AG04449 (cell line): ENCODE results near the gene PDE4D.

Source experiments
- CTCF ChIA-PET: fragments of 350-600 bp; formaldehyde crosslinking; extraction: SDS; loops from one replicate; lab custom pipeline; 2021; ENCODE audit warnings: antibody characterized with exemption; lab: Yijun Ruan, JAX
- POLR2A ChIA-PET: fragments of 400-600, 350-600 bp; formaldehyde crosslinking; extraction: SDS; loops from one replicate; lab custom pipeline; 2020; ENCODE audit warnings: antibody characterized with exemption, inconsistent platforms; lab: Yijun Ruan, JAX
- DNase-seq: peaks from one replicate; pipeline ENCODE4 v3.0.0-alpha.2; 2010; ENCODE audit warnings: low read depth, low spot score
- H3K4me3 ChIP-seq: 2 replicates; pipeline ENCODE4 v1.5.1; 2011; ENCODE audit warnings: low read depth, mild to moderate bottlenecking, control low read depth, low read length
- CTCF ChIP-seq: IDR thresholded peaks from one replicate; pipeline ENCODE4 v1.5.1; 2011; ENCODE audit warnings: mild to moderate bottlenecking, moderate library complexity, low read length, control low read depth, inconsistent platforms; ENCODE audit not compliant: insufficient read depth; ENCODE audit errors: missing control alignments

PDE4D gene

DNA sequence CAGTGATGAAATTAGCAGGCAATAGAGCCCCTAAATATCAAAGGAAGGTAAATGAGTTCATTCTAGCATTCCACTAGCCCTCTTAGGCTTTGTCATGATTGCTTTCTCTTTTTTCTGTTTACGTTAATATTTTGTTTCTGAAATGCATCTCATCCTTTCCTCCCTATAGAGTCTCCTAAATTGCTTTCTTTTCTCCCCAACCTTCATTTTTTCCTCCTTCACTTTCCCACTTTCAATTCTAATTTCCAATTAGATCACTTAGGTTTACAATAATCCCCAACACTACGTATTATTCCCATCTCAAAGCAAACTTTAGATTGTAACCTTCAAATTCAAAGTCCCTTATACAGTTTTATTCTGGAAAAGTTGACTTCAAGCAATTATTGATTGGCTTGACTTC, 751.4 kb downstream of the PDE4D start:
- no peak overlapping the region for H3K4me3 ChIP-seq
- ChIA-PET CTCF (no interaction called here), POLR2A (no interaction called here)
- no peak for DNase-seq
- TF ChIP-seq CTCF, result no peak

GRCh38 chr5:59140133-59140532, 753.4 kb downstream of the PDE4D start:
- TF ChIP-seq CTCF, result no peak
- DNase-seq, result no peak
- CTCF ChIA-PET, result interaction anchor here (1.8 kb wide), 1 partner anchor 11 kb away, joined by 5 read pairs; no protein-coding TSS in a partner anchor
- POLR2A ChIA-PET, result no interaction called here
- H3K4me3 ChIP-seq, result no peak overlapping the region

- no peak overlapping the region for H3K4me3 ChIP-seq
- TF ChIP-seq CTCF, result no peak
- CTCF ChIA-PET, result interaction anchor here (1.0 to 1.8 kb wide), 2 partner anchors 11 to 34 kb away, joined by 3 to 5 read pairs; no protein-coding TSS in a partner anchor
- DNase-seq, result no peak
- POLR2A ChIA-PET, result interaction anchor here (0.6 kb wide), 1 partner anchor 12 kb away, joined by 3 read pairs; no protein-coding TSS in a partner anchor
Observed at GRCh38 chr5:59139695-59140094, 753.8 kb downstream of the PDE4D start.

GRCh38 chr5:59138509-59138908, 755.0 kb downstream of the PDE4D start:
- CTCF ChIA-PET, result interaction anchor here (1.0 to 1.8 kb wide), 3 partner anchors 10 to 104 kb away, joined by 3 to 7 read pairs (median 5); no protein-coding TSS in a partner anchor
- DNase-seq, result no peak
- TF ChIP-seq CTCF, result no peak
- H3K4me3 ChIP-seq, result no peak overlapping the region
- POLR2A ChIA-PET, result no interaction called here

DNA sequence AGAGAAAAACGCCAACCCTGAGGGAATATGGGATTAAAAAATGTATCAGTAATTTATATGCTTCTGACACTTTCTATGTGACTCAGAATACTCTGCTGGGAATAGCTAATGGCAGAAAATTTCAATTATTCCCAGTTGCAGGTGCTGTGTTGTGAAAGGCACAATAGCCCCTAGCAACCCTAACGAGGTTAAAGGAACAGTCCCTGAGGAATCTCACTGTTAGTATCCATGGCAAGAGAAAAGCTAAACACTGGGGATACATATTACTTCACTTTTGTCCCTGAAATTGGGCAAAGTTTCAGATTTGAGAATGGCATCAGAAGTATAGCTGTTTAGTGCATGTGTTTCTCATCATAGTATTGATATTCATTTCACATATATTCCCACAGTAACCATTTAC, 755.7 kb downstream of the PDE4D start:
- DNase-seq, result no peak
- ChIA-PET POLR2A (no interaction called here), CTCF (interaction anchor here (0.7 to 1.7 kb wide), 2 partner anchors 36 to 104 kb away, joined by 3 to 7 read pairs; no protein-coding TSS in a partner anchor)
- no peak for TF ChIP-seq CTCF
- H3K4me3 ChIP-seq, result no peak overlapping the region

DNA sequence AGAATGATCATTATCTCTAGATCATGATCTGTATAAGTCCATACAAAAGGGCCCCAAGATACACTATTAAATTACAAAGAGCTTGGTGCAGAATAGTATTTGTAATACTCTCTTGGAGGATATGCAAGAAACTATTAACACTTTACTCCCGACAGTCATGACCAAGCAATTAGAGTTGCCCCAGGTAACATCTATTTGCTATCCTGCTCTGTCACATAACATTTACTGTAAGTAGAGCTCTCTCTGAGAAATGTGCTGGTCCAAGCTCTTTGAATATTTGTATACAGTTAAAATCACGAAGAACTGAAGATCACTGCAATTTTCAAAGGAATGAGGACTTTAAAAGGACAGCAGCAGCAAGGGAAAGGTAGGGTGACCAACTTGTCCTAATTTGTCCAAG, 757.0 kb downstream of the PDE4D start:
- CTCF ChIA-PET, result no interaction called here
- POLR2A ChIA-PET, result no interaction called here
- no peak for DNase-seq
- no peak for TF ChIP-seq CTCF
- no peak overlapping the region for H3K4me3 ChIP-seq
